HCT116 (cell line): Measurements from ENCODE around the gene GNAO1. TPM values are rescaled to one million over a fixed set of nuclear protein-coding genes. Genes with fewer than 3 reads are reported as not detected.

Experiments
- ATAC-seq: fragments of 200-7000 bp; cut with Tn5 transposase; 2 replicates; pipeline ENCODE4 v1.9.1; 2020; ENCODE audit warnings: mild to moderate bottlenecking, moderate library complexity
- BruUV-seq: library from RNA; stranded (reverse); fragments of 400-500 nt; replicated peaks from 2 replicates; lab custom pipeline; 2021; lab: Mats Ljungman, UMichigan
- CTCF ChIA-PET: fragments of 300-600 bp; sonication (Branson Sonifier 250); formaldehyde crosslinking; loops from one replicate; lab custom pipeline; 2021; ENCODE audit warnings: antibody characterized with exemption; lab: Charles Lee
- POLR2A ChIA-PET: fragments of 300-600, 350-600 bp; sonication (Branson Sonifier 250); formaldehyde crosslinking; loops from one replicate; lab custom pipeline; 2021; ENCODE audit warnings: antibody characterized with exemption; lab: Charles Lee
- RAD21 ChIA-PET, 2 experiments: fragments of 300-600 bp; sonication (Branson Sonifier 250); formaldehyde crosslinking; loops; one replicate each; lab custom pipeline; 2023; ENCODE audit warnings: low total read pairs in 2 of 2; ENCODE audit not compliant: uncharacterized antibody in 2 of 2, unreplicated experiment in 2 of 2, low non-redundant PET in 1 of 2; lab: Charles Lee
- DNase-seq: peaks from one replicate; pipeline ENCODE4 v3.0.0-alpha.2; 2010; ENCODE audit warnings: low read depth, low spot score
- H2AFZ ChIP-seq: fragments of 200-600 bp; shearing (Covaris generic), sonication (generic); 2 replicates; pipeline ENCODE4 v1.6.1; 2017; ENCODE audit warnings: low read depth, mixed run types, mixed read lengths, antibody characterized with exemption, low read length; ENCODE audit not compliant: poor library complexity, severe bottlenecking
- H3K27ac ChIP-seq: 2 replicates; pipeline ENCODE4 v1.5.1; 2012; ENCODE audit warnings: low read depth, low read length
- H3K27me3 ChIP-seq: fragments of 200-600 bp; sonication (generic); 2 replicates; pipeline ENCODE4 v1.6.1; 2016; ENCODE audit warnings: mixed run types, low read length, mixed read lengths; ENCODE audit not compliant: insufficient read depth
- H3K36me3 ChIP-seq, 2 experiments: fragments of 200-500 bp in 1 of 2; fragments of 200-600 bp in 1 of 2; sonication (Bioruptor generic) in 1 of 2; sonication (generic) in 1 of 2; 2 replicates each; pipeline versions ENCODE4 v1.5.1 to v1.6.1; 2014 to 2016; ENCODE audit warnings: low read length in 2 of 2, inconsistent platforms in 1 of 2, mixed read lengths in 1 of 2, mixed run types in 1 of 2; ENCODE audit not compliant: insufficient read depth in 2 of 2, control insufficient read depth in 1 of 2
- H3K4me1 ChIP-seq, 2 experiments: fragments of 200-600 bp in 1 of 2; sonication (generic) in 1 of 2; 2 replicates each; pipeline versions ENCODE4 v1.5.1 to v1.6.1; 2012 to 2017; ENCODE audit warnings: low read length in 2 of 2, inconsistent platforms in 1 of 2, mild to moderate bottlenecking in 1 of 2, mixed read lengths in 1 of 2, mixed run types in 1 of 2, moderate library complexity in 1 of 2; ENCODE audit not compliant: insufficient read depth in 2 of 2, control insufficient read depth in 1 of 2
- H3K4me2 ChIP-seq: fragments of 200-600 bp; sonication (generic); 2 replicates; pipeline ENCODE4 v1.6.1; 2017; ENCODE audit warnings: mixed run types, low read length, mixed read lengths
- H3K4me3 ChIP-seq, 2 experiments: fragments of 200-600 bp in 1 of 2; sonication (generic) in 1 of 2; replicated peaks in 1 of 2; 2 replicates each; pipeline ENCODE4 v1.5.1; 2011 to 2016; ENCODE audit warnings: low read length in 2 of 2, control low read depth in 1 of 2, low read depth in 1 of 2, mild to moderate bottlenecking in 1 of 2, mixed read lengths in 1 of 2, mixed run types in 1 of 2
- H3K79me2 ChIP-seq: fragments of 200-600 bp; sonication (generic); 2 replicates; pipeline ENCODE4 v1.6.1; 2017; ENCODE audit warnings: mild to moderate bottlenecking, mixed run types, low read length, moderate library complexity, mixed read lengths; ENCODE audit not compliant: insufficient read depth
- H3K9ac ChIP-seq: fragments of 200-600 bp; sonication (generic); 2 replicates; pipeline ENCODE4 v1.6.1; 2016; ENCODE audit warnings: low read length, mixed read lengths
- H3K9me2 ChIP-seq: fragments of 200-600 bp; sonication (generic), shearing (Covaris generic); 2 replicates; pipeline ENCODE4 v1.6.1; 2017; ENCODE audit warnings: mixed run types, mild to moderate bottlenecking, moderate library complexity; ENCODE audit not compliant: insufficient read depth
- H3K9me3 ChIP-seq, 2 experiments: fragments of 200-500 bp in 1 of 2; fragments of 200-600 bp in 1 of 2; sonication (Bioruptor generic) in 1 of 2; sonication (generic) in 1 of 2; 2 replicates each; pipeline ENCODE4 v1.6.1; 2014 to 2017; ENCODE audit warnings: low read length in 2 of 2, mixed read lengths in 2 of 2, inconsistent platforms in 1 of 2, low read depth in 1 of 2, mild to moderate bottlenecking in 1 of 2, mixed run types in 1 of 2, moderate library complexity in 1 of 2; ENCODE audit not compliant: control insufficient read depth in 1 of 2, insufficient read depth in 1 of 2
- H4K20me1 ChIP-seq: fragments of 200-600 bp; sonication (generic), shearing (Covaris generic); 2 replicates; pipeline ENCODE4 v1.6.1; 2017; ENCODE audit warnings: mixed run types, mild to moderate bottlenecking, moderate library complexity; ENCODE audit not compliant: insufficient read depth
- FOSL1 ChIP-seq: IDR thresholded peaks from 2 replicates; pipeline ENCODE4 v1.6.1; 2012; ENCODE audit warnings: low read depth
- POLR2A ChIP-seq: IDR thresholded peaks from 2 replicates; pipeline ENCODE4 v1.7.0; 2011; ENCODE audit warnings: borderline replicate concordance; ENCODE audit not compliant: insufficient read depth, insufficient read length; ENCODE audit errors: extremely low read depth
- POLR2AphosphoS5 ChIP-seq: IDR thresholded peaks from 2 replicates; pipeline ENCODE4 v1.6.1; 2011; ENCODE audit warnings: mild to moderate bottlenecking, low read depth, low read length, moderate library complexity
- SP1 ChIP-seq: IDR thresholded peaks from 2 replicates; pipeline ENCODE4 v1.6.1; 2012; ENCODE audit warnings: low read depth
- SRF ChIP-seq: IDR thresholded peaks from 2 replicates; pipeline ENCODE4 v1.6.1; 2012; ENCODE audit warnings: low read depth
- TCF7L2 ChIP-seq: IDR thresholded peaks from 2 replicates; pipeline ENCODE4 v1.7.0; 2011; ENCODE audit warnings: borderline replicate concordance, inconsistent platforms; ENCODE audit not compliant: insufficient read depth, insufficient read length; ENCODE audit errors: extremely low read depth
- intact Hi-C: fragments of 100-400 bp; cut with micrococcal nuclease; formaldehyde crosslinking; loops from 2 replicates; pipeline ENCODE4 v1.10.0; 2022
- total RNA-seq: library from RNA; stranded (reverse); gene quantifications from one replicate; pipeline ENCODE4 v1.2.1, GENCODE V29; 2021; ENCODE audit not compliant: unreplicated experiment
- TF ChIP-seq, protein P1 (sequence below): IDR thresholded peaks from 2 replicates; pipeline ENCODE4 v1.6.1; 2012
- TF ChIP-seq, protein P2 (sequence below): IDR thresholded peaks from 2 replicates; pipeline ENCODE4 v1.6.1; 2012; ENCODE audit warnings: low read depth

The GNAO1 gene
- total RNA-seq, 1 experiment from 2014 or later = 0.12 TPM

DNA sequence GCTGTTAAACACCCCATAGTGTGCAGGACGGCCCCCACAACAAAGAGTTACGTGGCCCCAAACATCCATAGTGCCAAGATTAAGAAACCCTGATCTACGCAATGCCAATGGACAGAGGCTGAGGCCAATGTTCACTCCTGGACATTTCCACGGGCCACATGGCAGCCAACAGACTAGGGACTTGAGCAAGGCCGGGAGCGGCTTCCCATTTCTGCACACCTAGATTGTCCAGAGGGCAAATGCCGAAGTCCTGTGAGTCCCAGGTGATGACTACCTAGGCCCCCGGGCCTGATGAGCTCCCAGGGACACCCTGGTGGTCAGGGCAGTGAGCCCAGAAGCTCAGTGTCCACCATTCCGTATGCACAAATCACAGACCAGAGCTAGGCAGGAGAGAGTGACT, 138.6 kb downstream of the GNAO1 start:
- no peak overlapping the region for H3K4me2 ChIP-seq
- BruUV-seq = no TSS peak
- no peak overlapping the region for H2AFZ ChIP-seq
- H3K79me2 ChIP-seq = no peaks in the 10 kb centered on the region
- DNase-seq (no peak), ATAC-seq (no peak)
- ChIA-PET CTCF (interaction anchor here (1.0 to 1.3 kb wide), 3 partner anchors 9 to 27 kb away, joined by 3 to 4 read pairs (median 3); no protein-coding TSS in a partner anchor), RAD21 (no interaction called here), POLR2A (no interaction called here)
- no peak overlapping the region for H3K27ac ChIP-seq
- no peaks in the 10 kb centered on the region for H4K20me1 ChIP-seq
- no peaks in the 10 kb centered on the region for H3K36me3 ChIP-seq
- no peaks in the 10 kb centered on the region for H3K27me3 ChIP-seq
- H3K9me2 ChIP-seq = no peaks in the 10 kb centered on the region
- H3K4me3 ChIP-seq = no peak overlapping the region
- H3K9me3 ChIP-seq = no peaks in the 10 kb centered on the region
- peaks cover 3 to 17% of the 10 kb centered on the region in 2 experiments; a peak in 3 of 4 replicates for H3K4me1 ChIP-seq
- TF ChIP-seq FOSL1 = no peak
- TF ChIP-seq, protein P1, sequence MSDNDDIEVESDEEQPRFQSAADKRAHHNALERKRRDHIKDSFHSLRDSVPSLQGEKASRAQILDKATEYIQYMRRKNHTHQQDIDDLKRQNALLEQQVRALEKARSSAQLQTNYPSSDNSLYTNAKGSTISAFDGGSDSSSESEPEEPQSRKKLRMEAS = no peak
- no peak for TF ChIP-seq SP1
- TF ChIP-seq, protein P2, sequence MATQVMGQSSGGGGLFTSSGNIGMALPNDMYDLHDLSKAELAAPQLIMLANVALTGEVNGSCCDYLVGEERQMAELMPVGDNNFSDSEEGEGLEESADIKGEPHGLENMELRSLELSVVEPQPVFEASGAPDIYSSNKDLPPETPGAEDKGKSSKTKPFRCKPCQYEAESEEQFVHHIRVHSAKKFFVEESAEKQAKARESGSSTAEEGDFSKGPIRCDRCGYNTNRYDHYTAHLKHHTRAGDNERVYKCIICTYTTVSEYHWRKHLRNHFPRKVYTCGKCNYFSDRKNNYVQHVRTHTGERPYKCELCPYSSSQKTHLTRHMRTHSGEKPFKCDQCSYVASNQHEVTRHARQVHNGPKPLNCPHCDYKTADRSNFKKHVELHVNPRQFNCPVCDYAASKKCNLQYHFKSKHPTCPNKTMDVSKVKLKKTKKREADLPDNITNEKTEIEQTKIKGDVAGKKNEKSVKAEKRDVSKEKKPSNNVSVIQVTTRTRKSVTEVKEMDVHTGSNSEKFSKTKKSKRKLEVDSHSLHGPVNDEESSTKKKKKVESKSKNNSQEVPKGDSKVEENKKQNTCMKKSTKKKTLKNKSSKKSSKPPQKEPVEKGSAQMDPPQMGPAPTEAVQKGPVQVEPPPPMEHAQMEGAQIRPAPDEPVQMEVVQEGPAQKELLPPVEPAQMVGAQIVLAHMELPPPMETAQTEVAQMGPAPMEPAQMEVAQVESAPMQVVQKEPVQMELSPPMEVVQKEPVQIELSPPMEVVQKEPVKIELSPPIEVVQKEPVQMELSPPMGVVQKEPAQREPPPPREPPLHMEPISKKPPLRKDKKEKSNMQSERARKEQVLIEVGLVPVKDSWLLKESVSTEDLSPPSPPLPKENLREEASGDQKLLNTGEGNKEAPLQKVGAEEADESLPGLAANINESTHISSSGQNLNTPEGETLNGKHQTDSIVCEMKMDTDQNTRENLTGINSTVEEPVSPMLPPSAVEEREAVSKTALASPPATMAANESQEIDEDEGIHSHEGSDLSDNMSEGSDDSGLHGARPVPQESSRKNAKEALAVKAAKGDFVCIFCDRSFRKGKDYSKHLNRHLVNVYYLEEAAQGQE = no peak
- no peak for TF ChIP-seq SRF
- no peak for TF ChIP-seq POLR2A
- no peak for TF ChIP-seq POLR2AphosphoS5
- TF ChIP-seq TCF7L2 = no peak
- intact Hi-C loops = loop anchor here (10.0 kb wide), 2 partner anchors 375 to 865 kb away; no protein-coding TSS in a partner anchor
- H3K9ac ChIP-seq = no peak overlapping the region
